MM.1S (cell line): ENCODE results near the gene MAP2.

Experiments
- DNase-seq: peaks from one replicate; pipeline ENCODE4 v3.0.0-alpha.2; 2015
- H2AFZ ChIP-seq: fragments of 300-600 bp; sonication (generic); 2 replicates; pipeline ENCODE4 v1.6.0; 2016; ENCODE audit warnings: antibody characterized with exemption, low read length
- H3F3A ChIP-seq: fragments of 300-600 bp; sonication (generic); 2 replicates; pipeline ENCODE4 v1.6.1; 2016; ENCODE audit warnings: mild to moderate bottlenecking, antibody characterized with exemption, low read length, moderate library complexity, mixed read lengths; ENCODE audit not compliant: insufficient read depth
- H3K27ac ChIP-seq: fragments of 300-600 bp; sonication (generic); 2 replicates; pipeline ENCODE4 v1.5.1; 2016; ENCODE audit warnings: mild to moderate bottlenecking, low read length
- H3K27me3 ChIP-seq: fragments of 300-600 bp; sonication (generic); replicated peaks from 2 replicates; pipeline ENCODE4 v1.6.0; 2016; ENCODE audit warnings: low read length; ENCODE audit not compliant: insufficient read depth
- H3K36me3 ChIP-seq: fragments of 300-600 bp; sonication (generic); replicated peaks from 2 replicates; pipeline ENCODE4 v1.6.1; 2016; ENCODE audit warnings: mild to moderate bottlenecking, low read length, mixed read lengths; ENCODE audit not compliant: insufficient read depth
- H3K4me1 ChIP-seq: fragments of 300-600 bp; sonication (generic); 2 replicates; pipeline ENCODE4 v1.6.1; 2016; ENCODE audit warnings: low read length, mixed read lengths
- H3K4me2 ChIP-seq: fragments of 300-600 bp; sonication (generic); 2 replicates; pipeline ENCODE4 v1.6.0; 2016; ENCODE audit warnings: low read depth, low read length
- H3K4me3 ChIP-seq: fragments of 300-600 bp; sonication (generic); 2 replicates; pipeline ENCODE4 v1.5.1; 2016; ENCODE audit warnings: low read length, mixed read lengths
- H3K79me2 ChIP-seq: fragments of 300-600 bp; sonication (generic); 2 replicates; pipeline ENCODE4 v1.6.1; 2016; ENCODE audit warnings: mixed run types, low read length, mixed read lengths
- H3K9ac ChIP-seq: fragments of 300-600 bp; sonication (generic); 2 replicates; pipeline ENCODE4 v1.6.1; 2016; ENCODE audit warnings: low read length, mixed read lengths
- H3K9me2 ChIP-seq: fragments of 300-600 bp; sonication (generic); replicated peaks from 2 replicates; pipeline ENCODE4 v1.6.1; 2016; ENCODE audit warnings: mild to moderate bottlenecking, low read length, mixed read lengths; ENCODE audit not compliant: insufficient read depth
- H3K9me3 ChIP-seq: fragments of 300-600 bp; sonication (generic); replicated peaks from 2 replicates; pipeline ENCODE4 v1.6.1; 2016; ENCODE audit warnings: mild to moderate bottlenecking, low read length, mixed read lengths; ENCODE audit not compliant: insufficient read depth
- H4K20me1 ChIP-seq: fragments of 300-600 bp; sonication (generic); 2 replicates; pipeline ENCODE4 v1.6.1; 2016; ENCODE audit warnings: mild to moderate bottlenecking, low read length, moderate library complexity, mixed read lengths; ENCODE audit not compliant: insufficient read depth
- EZH2 ChIP-seq: fragments of 300-600 bp; sonication (generic); optimal IDR thresholded peaks from 2 replicates; pipeline ENCODE3; 2017; ENCODE audit warnings: low read depth, mild to moderate bottlenecking, antibody characterized with exemption, low read length, mixed read lengths
- EZH2phosphoT487 ChIP-seq: fragments of 300-600 bp; sonication (generic); IDR thresholded peaks from 2 replicates; pipeline ENCODE4 v1.6.1; 2018; ENCODE audit warnings: antibody characterized with exemption, low read length
- TF ChIP-seq, protein P1 (sequence below): fragments of 300-600 bp; sonication (generic); IDR thresholded peaks from 2 replicates; pipeline ENCODE4 v1.5.1; 2016; ENCODE audit warnings: antibody characterized with exemption, low read length, mixed read lengths

MAP2 gene

DNA sequence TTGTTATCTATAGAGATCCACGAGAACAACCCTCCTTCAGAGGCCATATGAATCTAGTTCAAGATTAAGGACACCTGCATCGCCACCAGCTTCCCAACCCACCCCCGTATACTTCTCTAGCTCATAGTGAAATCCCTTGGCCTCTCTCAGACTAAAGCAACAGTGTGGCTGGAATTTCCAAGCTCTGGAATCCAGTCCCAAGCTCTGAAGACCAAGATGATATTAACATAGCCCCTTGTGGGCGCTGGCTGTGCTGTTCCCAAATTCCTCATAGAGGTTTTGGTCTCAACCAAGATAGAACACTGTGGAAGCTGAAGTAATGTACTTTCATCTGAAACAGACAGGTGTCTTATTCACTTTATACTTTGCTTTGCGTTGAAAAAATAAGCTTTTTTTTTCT lies 139.6 kb downstream of the MAP2 start:
- DNase-seq = no peak
- Histone ChIP-seq H3K4me3 (no peak overlapping the region), H3K27ac (no peak overlapping the region), H2AFZ (no peak overlapping the region), H3K4me2 (no peak overlapping the region), H3K79me2 (no peaks in the 10 kb centered on the region), H3K9ac (no peak overlapping the region), H3K27me3 (no peaks in the 10 kb centered on the region), H3K9me2 (no peaks in the 10 kb centered on the region), H3K9me3 (no peaks in the 10 kb centered on the region), H3F3A (no peaks in the 10 kb centered on the region), H3K36me3 (no peaks in the 10 kb centered on the region), H3K4me1 (no peaks in the 10 kb centered on the region), H4K20me1 (no peaks in the 10 kb centered on the region)
- no peak for TF ChIP-seq EZH2phosphoT487
- TF ChIP-seq, protein P1, sequence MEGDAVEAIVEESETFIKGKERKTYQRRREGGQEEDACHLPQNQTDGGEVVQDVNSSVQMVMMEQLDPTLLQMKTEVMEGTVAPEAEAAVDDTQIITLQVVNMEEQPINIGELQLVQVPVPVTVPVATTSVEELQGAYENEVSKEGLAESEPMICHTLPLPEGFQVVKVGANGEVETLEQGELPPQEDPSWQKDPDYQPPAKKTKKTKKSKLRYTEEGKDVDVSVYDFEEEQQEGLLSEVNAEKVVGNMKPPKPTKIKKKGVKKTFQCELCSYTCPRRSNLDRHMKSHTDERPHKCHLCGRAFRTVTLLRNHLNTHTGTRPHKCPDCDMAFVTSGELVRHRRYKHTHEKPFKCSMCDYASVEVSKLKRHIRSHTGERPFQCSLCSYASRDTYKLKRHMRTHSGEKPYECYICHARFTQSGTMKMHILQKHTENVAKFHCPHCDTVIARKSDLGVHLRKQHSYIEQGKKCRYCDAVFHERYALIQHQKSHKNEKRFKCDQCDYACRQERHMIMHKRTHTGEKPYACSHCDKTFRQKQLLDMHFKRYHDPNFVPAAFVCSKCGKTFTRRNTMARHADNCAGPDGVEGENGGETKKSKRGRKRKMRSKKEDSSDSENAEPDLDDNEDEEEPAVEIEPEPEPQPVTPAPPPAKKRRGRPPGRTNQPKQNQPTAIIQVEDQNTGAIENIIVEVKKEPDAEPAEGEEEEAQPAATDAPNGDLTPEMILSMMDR = no peak
- no peak for TF ChIP-seq EZH2

DNA sequence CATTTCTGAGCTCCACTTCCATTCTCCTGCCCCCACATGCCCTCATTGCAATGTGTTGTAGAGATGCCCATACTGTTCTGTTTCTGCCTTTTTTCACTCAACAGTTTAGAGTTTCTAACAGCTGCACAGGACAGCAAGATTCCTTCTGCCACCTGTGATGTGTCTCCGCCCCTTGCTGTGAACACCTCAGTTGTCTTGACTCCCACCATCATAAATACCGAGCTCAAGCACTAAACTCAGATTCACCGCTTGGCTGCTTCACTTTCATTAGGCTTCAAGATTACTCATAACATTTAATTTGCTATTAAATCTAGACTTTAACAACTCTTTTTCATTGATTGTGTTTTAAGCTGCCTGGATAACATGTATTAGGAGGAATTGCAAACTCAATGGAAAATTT lies 141.0 kb downstream of the MAP2 start:
- H3K36me3 ChIP-seq = no peaks in the 10 kb centered on the region
- TF ChIP-seq EZH2 (no peak), EZH2phosphoT487 (no peak)
- H3K4me3 ChIP-seq = no peak overlapping the region
- H3F3A ChIP-seq = no peaks in the 10 kb centered on the region
- H2AFZ ChIP-seq = no peak overlapping the region
- no peaks in the 10 kb centered on the region for H3K4me1 ChIP-seq
- H3K9me2 ChIP-seq = no peaks in the 10 kb centered on the region
- no peak overlapping the region for H3K9ac ChIP-seq
- no peaks in the 10 kb centered on the region for H3K79me2 ChIP-seq
- H3K27me3 ChIP-seq = no peaks in the 10 kb centered on the region
- H3K4me2 ChIP-seq = no peak overlapping the region
- no peak for DNase-seq
- no peaks in the 10 kb centered on the region for H4K20me1 ChIP-seq
- H3K9me3 ChIP-seq = no peaks in the 10 kb centered on the region
- H3K27ac ChIP-seq = no peak overlapping the region

DNA sequence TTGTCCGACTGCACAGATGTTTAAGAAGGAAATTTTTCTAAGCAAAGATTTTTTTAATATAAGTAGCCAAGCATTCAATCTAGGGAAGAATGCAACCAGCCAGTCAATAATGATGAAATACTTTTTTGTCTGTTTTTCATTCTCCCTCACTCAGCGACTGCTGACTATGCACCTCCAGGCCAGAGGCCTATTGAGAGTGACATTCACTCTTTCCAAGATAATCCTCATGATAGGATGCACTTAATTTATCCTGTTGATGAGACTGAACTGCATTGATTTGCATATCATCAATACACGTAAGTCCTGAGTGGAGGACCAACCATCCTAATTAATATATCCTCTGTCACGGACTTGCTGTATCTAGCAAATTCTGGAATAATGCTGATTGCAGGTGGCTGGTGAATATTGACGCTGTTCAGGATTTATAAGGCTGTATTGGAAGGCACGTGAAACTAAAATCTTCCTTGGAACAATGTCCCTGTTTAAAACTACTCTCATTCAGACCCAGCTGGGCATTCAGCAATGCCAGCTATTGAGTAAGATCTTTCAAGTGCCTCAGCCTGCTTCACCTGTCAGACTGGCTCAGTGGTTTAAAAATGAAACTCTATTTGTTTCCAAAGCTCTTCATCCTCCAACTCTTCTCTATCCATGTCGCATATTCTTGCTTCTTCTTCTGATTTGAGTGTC lies 142.2 kb downstream of the MAP2 start:
- no peak overlapping the region for H3K9ac ChIP-seq
- no peaks in the 10 kb centered on the region for H4K20me1 ChIP-seq
- no peak for DNase-seq
- no peaks in the 10 kb centered on the region for H3F3A ChIP-seq
- H3K79me2 ChIP-seq = no peaks in the 10 kb centered on the region
- H3K9me3 ChIP-seq = no peaks in the 10 kb centered on the region
- no peak overlapping the region for H3K4me2 ChIP-seq
- H3K4me1 ChIP-seq = no peaks in the 10 kb centered on the region
- no peaks in the 10 kb centered on the region for H3K36me3 ChIP-seq
- TF ChIP-seq EZH2 (no peak), EZH2phosphoT487 (no peak)
- TF ChIP-seq, protein P1 = no peak
- H2AFZ ChIP-seq = no peak overlapping the region
- no peak overlapping the region for H3K27ac ChIP-seq
- H3K27me3 ChIP-seq = no peaks in the 10 kb centered on the region
- no peak overlapping the region for H3K4me3 ChIP-seq
- H3K9me2 ChIP-seq = no peaks in the 10 kb centered on the region

DNA sequence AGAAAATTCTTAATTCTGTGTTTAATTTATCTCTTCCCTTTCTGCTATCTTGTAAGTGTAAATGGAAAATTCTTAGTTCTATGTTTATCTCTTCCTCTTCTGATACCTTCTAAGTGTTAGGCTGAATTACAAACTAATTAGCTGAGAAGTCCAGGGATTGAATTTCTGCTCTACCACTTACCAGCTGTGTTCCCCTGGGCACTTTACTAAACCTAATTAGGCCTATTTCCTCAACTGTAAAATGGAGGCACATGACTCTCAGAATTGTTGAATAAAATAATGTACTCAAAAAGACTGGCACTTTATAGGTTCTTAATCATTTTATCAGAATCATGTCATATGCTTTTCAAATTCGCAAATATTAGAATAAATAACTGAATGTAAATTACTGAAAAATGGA lies 146.3 kb downstream of the MAP2 start:
- Histone ChIP-seq H3K9me3 (no peaks in the 10 kb centered on the region), H3K4me3 (no peak overlapping the region), H3K4me2 (no peak overlapping the region), H3F3A (no peaks in the 10 kb centered on the region), H3K36me3 (no peaks in the 10 kb centered on the region), H3K79me2 (no peaks in the 10 kb centered on the region), H3K27ac (no peak overlapping the region), H3K4me1 (no peaks in the 10 kb centered on the region), H2AFZ (no peak overlapping the region), H3K9ac (no peak overlapping the region), H4K20me1 (no peaks in the 10 kb centered on the region), H3K27me3 (no peaks in the 10 kb centered on the region), H3K9me2 (no peaks in the 10 kb centered on the region)
- no peak for DNase-seq
- TF ChIP-seq EZH2 (no peak), EZH2phosphoT487 (no peak)
- TF ChIP-seq, protein P1 = no peak
